Measurements from ENCODE around the gene MYRF. TPM values are rescaled to one million over a fixed set of nuclear protein-coding genes. Genes with fewer than 3 reads are reported as not detected.

MYRF gene
- polyA plus RNA-seq, 5 donors, result 20.7 to 39.0 (median 28.7) TPM

- DNase-seq, result no peak
These were observed 34.3 kb upstream of the MYRF start for GRCh38 chr11:61718046-61718531.

DNA sequence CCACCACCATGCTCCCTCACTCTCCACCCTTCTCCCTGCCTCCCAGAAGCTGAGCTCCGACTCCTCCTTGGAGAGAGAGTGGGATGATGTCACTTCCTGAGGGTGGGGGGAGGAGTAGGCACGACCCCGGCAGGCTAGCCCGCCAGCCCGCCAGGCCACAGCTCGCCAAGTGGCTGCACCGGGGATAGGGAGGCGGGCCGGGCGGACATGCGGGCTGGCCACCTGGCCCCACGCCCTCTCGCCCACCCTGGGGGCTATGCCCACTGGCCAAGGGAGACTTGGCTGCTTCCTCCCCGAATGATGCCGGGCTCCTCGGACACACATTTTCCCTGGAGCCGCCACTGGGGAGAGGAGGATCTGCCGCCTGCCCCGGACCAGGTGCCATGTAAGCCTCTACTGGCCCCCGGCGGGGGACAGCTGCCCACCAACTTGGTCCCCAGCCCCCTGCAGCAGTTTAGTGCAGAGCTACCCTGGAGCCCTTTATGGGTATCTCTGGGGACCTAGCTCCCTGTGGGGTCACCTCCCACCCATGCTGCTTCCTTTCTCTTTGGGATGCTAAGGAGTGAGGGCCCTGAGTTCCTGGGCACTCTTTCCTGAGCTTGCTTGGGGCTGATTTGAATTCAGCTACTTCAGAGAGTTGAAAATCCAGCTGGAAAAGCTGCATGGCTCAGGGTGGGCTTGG lies 33.7 kb upstream of the MYRF start:
- peak; percentile 75 to 81 for DNase-seq

- DNase-seq, result no peak
These were observed 32.5 kb upstream of the MYRF start for GRCh38 chr11:61719978-61720377.

GRCh38 chr11:61720597-61720996 lies 31.8 kb upstream of the MYRF start:
- DNase-seq, result no peak

GRCh38 chr11:61724437-61724836 lies 28.0 kb upstream of the MYRF start:
- DNase-seq, result no peak

- no peak for DNase-seq
These were observed 26.6 kb upstream of the MYRF start for GRCh38 chr11:61725781-61726231.

DNA sequence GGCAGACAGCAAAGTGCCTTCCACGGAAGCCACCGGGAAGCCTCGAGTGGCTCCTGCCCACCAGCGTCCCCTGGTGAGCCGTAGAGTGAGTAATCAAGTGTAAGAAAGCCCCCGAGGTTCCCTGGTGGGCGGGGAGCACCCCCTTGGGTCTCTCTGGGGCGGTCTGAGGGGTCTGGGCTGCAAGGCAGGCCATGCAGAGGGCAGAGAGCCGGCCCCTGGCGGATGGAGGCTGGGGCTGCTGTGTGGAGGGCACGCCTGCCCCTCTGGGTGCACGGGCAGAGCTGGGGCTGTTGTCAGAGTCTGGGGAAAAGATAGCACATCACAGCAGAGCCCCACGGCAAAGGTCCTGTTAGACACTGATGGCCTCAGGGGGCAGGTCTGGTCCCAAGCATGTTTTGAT lies 25.7 kb upstream of the MYRF start:
- no peak for DNase-seq

DNA sequence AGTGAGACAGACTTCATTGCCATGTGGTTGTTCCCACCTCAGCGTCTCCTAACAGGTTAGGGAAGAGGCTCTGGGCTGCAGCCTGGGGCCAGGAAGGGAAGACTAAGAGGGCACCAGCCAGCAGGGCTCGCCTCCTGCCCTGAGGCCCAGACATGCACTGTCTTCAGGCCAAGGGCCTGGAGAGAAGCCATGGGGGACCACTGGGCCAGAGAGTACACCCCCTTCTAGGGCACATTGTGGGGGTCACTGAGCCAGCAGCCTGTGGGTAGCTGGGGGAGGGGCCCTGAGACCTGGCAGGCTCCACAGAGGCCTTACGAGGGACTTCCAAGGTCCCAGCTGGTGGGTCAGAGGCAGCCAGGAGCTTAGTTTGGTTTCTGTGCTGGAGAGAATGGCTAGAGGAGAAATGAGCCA lies 25.0 kb upstream of the MYRF start:
- no peak for DNase-seq

- no peak for DNase-seq
These were observed 24.1 kb upstream of the MYRF start for GRCh38 chr11:61728066-61728939.

- no peak for DNase-seq
These were observed 23.6 kb upstream of the MYRF start for GRCh38 chr11:61728940-61729219.

GRCh38 chr11:61730240-61730994 lies 22.0 kb upstream of the MYRF start:
- no peak for DNase-seq

DNA sequence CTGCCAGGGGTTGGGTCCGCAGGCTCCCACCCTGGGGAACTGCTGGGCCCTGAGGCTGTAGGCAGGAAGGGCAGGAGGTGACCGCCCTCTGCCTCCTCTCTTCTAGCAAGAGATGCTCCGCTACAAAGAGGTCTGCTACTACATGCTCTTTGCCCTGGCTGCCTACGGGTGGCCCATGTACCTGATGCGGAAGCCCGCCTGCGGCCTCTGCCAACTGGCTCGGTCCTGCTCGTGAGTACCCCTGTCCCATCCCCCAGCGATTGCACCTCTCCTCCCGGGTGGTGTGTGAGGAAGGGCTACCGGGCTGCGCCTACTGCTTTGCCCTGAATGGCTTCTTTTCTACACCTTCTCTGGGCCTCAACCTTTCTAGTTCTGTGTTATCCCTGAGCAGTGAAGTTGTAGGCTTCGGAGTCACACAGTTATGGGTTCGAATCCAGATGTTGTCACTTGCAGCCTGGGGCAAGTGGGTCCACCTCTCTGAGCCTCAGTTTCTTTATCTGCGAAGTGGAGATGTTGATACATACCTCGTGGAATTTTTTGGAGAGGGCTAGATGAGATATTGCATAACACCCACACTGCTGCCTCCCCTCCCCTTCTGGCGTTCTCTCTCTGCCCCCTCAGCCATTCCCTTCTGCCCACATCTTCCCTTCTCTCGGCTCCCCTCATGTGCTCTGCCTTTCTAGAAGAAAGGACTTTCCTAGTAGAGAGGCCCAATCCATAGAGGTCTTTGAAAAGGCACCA lies 21.1 kb upstream of the MYRF start:
- DNase-seq, result no peak

DNA sequence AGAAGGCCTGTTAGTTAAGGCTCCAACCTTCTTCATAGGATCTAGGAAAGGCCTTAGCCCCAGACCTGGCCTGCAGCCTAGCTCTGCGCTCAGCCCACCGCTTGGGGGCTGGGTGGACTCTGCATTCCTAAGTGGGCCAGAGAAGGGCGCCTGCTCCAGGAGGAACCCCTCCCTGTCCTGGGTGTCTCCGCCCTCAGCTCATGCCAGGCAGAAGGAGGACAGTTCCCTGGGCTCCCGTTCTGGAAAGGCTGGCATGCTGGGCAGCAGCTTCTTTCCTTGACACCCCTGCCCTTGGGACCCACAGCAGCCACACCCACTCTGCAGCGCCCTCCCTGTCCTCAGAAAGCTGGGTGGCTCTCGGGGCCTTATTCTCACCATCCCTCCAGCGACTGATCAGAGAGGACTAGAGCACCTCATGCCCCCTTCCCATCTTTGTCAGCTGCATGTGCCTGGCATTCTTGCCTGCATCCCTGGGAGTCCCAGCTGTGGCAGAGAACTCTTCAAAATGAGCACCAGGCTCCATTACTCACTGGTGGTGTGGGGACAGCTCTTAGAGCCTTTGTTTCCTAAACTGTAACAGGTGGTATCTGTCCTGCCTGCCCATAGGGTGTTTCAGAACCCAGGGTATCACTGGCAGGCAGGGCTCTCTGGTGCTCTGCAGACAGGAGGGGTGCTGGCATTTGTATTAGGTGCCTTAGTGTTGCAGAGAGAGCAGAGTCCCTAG lies 20.3 kb upstream of the MYRF start:
- no peak for DNase-seq

DNA sequence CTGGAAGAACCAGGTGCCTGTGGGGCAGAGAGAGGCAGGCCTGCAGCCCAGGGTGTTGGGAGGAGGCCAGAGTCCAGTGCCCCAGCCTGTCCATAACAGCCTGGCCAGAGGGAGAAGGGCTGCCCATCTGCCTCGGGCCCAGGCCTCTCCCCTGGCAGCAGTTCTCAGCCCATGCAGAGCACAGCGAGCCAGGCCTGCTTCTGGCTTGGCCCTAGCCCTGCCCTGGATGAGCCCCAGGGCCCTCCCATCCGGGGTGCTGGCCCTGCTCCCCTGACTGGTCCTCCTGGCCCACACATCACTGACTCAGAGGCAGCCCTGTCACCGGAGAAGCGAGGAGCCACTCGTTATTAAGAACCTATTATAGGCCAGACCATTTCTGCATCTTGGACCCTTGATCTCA lies 19.7 kb upstream of the MYRF start:
- no peak for DNase-seq

DNA sequence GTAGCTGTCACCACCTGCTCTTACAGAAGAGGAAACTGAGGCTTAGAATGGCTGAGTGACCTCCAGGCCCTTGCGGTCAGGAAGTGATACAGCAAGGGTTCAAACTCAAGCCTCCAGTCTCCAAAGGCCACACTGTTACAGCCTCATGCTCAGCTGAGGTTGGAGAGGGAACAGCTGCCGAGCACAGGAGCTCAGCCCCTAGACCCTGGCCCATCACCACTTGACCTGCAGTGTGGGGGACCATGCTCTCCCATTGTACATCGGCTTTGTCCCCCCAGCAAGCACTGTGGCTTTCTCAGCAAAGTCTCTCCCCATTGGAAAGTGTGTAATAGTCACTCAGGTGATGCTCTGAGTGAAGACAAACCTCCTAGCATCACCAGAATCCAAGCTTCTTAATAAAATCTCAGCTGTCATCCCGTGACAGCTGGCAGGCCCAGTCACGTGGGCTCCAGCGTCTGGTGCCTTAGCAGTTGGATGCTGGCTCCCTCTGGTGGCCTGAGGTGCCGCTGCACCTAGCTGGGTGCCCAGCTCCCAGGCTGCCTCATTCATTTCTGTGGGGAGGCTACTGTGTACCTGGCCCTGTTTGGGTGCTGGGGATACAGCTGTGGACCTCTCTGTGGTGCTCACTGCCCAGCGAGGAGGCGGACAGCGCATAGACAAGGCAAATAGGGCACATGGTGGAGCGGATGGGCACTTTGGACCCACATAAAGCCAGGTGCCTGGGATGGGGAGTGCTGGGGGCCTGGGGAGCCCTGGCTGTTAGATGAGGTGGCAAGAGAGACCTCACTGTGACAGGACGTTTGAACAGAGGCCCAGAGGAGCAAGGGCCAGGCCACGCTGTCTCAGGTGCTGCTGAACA lies 19.1 kb upstream of the MYRF start:
- DNase-seq, result peak; percentile 65 to 73

DNA sequence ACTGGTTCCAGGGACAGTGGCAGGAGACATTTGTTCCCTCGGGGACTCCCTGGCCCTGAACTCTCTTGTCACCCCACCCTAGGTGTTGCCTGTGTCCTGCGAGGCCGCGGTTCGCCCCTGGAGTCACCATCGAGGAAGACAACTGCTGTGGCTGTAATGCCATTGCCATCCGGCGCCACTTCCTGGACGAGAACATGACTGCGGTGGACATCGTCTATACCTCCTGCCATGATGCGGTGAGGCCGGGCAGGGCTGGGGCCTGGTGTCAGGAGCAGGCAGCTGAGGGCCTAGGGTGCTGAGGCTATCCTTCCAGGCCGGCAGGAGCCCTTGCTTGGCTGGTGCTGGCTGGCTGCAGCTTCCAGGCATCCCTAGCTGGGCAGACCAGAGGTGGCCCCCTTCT lies 17.7 kb upstream of the MYRF start:
- DNase-seq, result no peak

DNA sequence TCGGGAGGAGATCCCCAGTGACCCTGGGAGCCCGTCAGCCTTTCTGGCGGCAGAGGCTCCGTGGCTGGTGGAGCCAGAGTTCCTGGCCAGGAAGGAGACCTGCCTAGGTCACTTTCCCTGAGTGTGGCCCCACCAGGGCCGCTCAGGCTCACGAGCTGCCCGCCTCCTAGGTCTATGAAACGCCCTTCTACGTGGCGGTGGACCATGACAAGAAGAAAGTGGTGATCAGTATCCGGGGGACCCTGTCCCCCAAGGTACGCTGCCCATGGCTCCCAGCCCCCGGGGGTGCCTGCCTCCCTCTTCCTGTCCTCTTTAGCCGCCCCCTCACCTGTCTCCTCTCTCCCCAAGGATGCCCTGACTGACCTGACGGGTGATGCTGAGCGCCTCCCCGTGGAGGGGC lies 17.0 kb upstream of the MYRF start:
- no peak for DNase-seq

DNA sequence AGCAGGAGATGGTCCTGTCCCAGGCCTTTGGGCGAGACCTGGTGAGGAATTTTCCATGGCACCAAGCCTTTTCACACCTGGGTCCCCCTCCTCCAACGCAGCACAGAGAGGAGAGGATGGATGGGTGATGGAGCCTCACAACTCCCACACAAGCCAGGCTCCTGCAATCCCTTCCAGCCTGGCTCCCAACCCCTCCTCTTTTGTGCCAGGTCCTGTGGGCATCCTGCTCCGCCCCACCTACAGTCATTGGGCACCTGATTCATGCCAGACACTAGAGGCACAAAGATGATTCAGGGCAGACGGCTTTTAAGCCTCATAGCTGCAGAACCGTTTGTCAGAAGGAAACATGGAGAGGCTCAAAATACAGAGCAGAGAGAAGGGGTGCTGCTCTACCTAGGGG lies 16.1 kb upstream of the MYRF start:
- no peak for DNase-seq

- no peak for DNase-seq
These were observed 15.3 kb upstream of the MYRF start for GRCh38 chr11:61737131-61737530.

Data from right lung (tissue), 5 donors.